Vagina (tissue), 2 donors: ENCODE measurements around the gene MNX1.

Source experiments
- POLR2A ChIP-seq, 2 donors: fragments of 450-650 bp; IDR thresholded peaks; one replicate each; pipeline ENCODE4 v1.6.1; 2017; ENCODE audit warnings: antibody characterized with exemption in 2 of 2, mild to moderate bottlenecking in 2 of 2, moderate library complexity in 2 of 2
- POLR2AphosphoS5 ChIP-seq, 2 donors: sonication (generic); formaldehyde crosslinking; IDR thresholded peaks; one replicate each; pipeline ENCODE4 v1.9.0; 2017; ENCODE audit warnings: antibody characterized with exemption in 2 of 2, mild to moderate bottlenecking in 2 of 2, low read depth in 1 of 2; ENCODE audit not compliant: insufficient read depth in 1 of 2
- TF ChIP-seq, protein P1 (sequence below), 3 experiments: fragments of 450-650 bp in 2 of 3; fragments of 200-600 bp in 1 of 3; sonication (generic) in 1 of 3; IDR thresholded peaks; one replicate each; pipeline ENCODE4 v1.5.1; 2017 to 2019; ENCODE audit warnings: antibody characterized with exemption in 3 of 3, mild to moderate bottlenecking in 2 of 3, moderate library complexity in 2 of 3

DNA sequence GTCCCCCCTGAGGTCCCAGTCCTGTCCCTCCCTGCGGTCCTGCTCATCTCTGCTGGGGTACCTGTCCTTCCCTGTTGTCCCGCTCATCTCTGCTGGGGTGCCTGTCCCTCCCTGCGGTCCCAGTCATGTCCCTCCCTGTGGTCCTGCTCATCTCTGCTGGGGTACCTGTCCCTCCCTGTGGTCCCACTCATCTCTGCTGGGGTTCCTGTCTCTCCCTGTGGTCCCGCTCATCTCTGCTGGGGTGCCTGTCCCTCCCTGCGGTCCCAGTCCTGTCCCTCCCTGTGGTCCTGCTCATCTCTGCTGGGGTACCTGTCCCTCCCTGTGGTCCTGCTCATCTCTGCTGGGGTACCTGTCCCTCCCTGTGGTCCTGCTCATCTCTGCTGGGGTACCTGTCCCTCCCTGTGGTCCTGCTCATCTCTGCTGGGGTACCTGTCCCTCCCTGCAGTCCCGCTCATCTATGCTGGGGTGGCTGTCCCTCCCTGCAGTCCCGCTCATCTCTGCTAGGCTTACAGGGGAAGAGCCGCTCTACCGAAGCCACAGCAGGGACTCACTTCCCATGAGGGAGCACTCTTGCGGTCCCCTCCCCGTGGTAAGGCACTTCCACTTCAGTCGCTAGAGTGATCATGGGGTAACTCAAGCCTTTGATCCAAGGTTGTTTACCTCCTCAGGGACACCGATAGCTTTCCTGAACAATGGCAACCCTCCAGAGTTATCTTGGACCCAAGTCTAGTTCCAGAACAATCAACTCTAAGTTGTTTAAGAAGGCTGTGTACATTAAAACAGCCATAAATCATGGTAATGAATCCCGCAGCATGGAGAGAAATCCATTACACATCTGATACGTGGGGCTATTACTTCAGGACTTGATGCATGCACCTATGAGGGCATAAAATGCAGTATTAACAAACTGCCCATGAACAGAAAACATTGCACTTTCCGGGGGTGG lies 46.8 kb upstream of the MNX1 start:
- TF ChIP-seq, protein P1, sequence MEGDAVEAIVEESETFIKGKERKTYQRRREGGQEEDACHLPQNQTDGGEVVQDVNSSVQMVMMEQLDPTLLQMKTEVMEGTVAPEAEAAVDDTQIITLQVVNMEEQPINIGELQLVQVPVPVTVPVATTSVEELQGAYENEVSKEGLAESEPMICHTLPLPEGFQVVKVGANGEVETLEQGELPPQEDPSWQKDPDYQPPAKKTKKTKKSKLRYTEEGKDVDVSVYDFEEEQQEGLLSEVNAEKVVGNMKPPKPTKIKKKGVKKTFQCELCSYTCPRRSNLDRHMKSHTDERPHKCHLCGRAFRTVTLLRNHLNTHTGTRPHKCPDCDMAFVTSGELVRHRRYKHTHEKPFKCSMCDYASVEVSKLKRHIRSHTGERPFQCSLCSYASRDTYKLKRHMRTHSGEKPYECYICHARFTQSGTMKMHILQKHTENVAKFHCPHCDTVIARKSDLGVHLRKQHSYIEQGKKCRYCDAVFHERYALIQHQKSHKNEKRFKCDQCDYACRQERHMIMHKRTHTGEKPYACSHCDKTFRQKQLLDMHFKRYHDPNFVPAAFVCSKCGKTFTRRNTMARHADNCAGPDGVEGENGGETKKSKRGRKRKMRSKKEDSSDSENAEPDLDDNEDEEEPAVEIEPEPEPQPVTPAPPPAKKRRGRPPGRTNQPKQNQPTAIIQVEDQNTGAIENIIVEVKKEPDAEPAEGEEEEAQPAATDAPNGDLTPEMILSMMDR (IDR thresholded peaks at IDR 0.05): no peak
- no peak for TF ChIP-seq POLR2AphosphoS5 (IDR thresholded peaks at IDR 0.05; ENCODE audit: insufficient read depth in 1 of 2, low read depth in 1 of 2)
- TF ChIP-seq POLR2A (IDR thresholded peaks at IDR 0.05): no peak
